Measurements from ENCODE around the gene SRSF5. TPM values are rescaled to one million over a fixed set of nuclear protein-coding genes. Genes with fewer than 3 reads are reported as not detected.

Gene SRSF5
- total RNA-seq, 6 experiments from 2014 or later, result 82.3 to 204 (median 126) TPM

DNA sequence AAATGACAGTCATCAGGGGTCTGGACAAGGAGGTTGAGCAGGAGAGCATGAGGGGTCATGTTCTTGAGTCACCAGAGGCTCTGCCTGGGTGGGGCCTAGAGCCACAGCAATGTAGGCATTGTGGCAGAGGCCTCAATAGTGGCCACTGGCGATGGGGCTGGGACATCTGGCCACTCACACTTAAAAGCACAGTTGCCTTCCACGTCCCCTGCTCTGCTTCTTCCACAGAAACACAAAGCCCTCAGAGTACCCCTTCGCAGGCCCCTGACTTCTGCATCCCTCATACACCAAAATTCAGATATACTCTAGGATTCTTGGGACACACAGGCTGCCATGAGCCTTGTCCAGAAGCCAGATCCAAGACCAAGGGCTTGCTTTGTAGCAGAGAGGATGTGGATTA, 27.8 kb downstream of the SRSF5 start:
- TF ChIP-seq POLR2A (IDR thresholded peaks at IDR 0.05), result no peak
- TF ChIP-seq, protein P1, sequence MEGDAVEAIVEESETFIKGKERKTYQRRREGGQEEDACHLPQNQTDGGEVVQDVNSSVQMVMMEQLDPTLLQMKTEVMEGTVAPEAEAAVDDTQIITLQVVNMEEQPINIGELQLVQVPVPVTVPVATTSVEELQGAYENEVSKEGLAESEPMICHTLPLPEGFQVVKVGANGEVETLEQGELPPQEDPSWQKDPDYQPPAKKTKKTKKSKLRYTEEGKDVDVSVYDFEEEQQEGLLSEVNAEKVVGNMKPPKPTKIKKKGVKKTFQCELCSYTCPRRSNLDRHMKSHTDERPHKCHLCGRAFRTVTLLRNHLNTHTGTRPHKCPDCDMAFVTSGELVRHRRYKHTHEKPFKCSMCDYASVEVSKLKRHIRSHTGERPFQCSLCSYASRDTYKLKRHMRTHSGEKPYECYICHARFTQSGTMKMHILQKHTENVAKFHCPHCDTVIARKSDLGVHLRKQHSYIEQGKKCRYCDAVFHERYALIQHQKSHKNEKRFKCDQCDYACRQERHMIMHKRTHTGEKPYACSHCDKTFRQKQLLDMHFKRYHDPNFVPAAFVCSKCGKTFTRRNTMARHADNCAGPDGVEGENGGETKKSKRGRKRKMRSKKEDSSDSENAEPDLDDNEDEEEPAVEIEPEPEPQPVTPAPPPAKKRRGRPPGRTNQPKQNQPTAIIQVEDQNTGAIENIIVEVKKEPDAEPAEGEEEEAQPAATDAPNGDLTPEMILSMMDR (IDR thresholded peaks at IDR 0.05), result no peak
- H3K27me3 ChIP-seq, result no peaks in the 10 kb centered on the region
- no peaks in the 10 kb centered on the region for H3K9me3 ChIP-seq
- H3K4me3 ChIP-seq, result peak overlapping the region in 2 of 3 donors; percentile 74 to 88
- peak in 2 of 4 donors; percentile 4 to 16 for ATAC-seq
- DNase-seq, result no peak
- H3K36me3 ChIP-seq, result no peaks in the 10 kb centered on the region
- H3K4me1 ChIP-seq, result peaks cover 0 to 42% (median 9%) of the 10 kb centered on the region in 4 donors
- peak overlapping the region in 2 of 3 donors; percentile 62 to 94 for H3K27ac ChIP-seq
- WGBS (ENCODE audit: insufficient coverage, low coverage, low lambda C conversion rate, missing lambda C conversion rate), result 53% methylated on average over 2 of the region's 3 CpGs
- intact Hi-C loops (cut with DNase I), result no loop called here

DNA sequence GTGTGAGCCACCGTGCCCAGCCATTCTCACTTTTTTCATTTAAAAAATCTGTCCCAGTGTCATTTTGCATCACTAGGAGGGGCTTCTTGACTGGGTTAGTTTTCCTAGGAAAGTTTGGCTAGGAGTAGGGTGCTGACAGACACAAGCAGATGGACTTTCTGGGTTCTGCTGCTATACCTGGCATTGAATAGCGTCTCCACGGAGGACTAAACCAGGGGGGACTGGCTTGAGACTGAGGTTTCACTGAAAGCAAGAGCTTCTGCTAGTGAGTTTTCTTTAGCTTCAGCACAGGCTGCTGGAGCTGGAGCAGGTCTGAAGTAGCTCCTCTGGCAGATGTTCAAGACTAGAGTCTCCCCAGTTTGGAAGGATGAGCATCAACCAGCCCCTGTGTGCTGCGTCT, 28.7 kb downstream of the SRSF5 start:
- TF ChIP-seq POLR2A (IDR thresholded peaks at IDR 0.05), result no peak
- TF ChIP-seq, protein P1 (IDR thresholded peaks at IDR 0.05), result no peak
- WGBS (ENCODE audit: insufficient coverage, low coverage, low lambda C conversion rate, missing lambda C conversion rate), result 42% methylated on average over 4 of the region's 4 CpGs
- no peaks in the 10 kb centered on the region for H3K27me3 ChIP-seq
- intact Hi-C loops (cut with DNase I), result no loop called here
- peaks cover 0 to 42% (median 8%) of the 10 kb centered on the region in 4 donors for H3K4me1 ChIP-seq
- H3K4me3 ChIP-seq, result peak overlapping the region; percentile 37 to 88 (median 74)
- peak overlapping the region in 2 of 3 donors; percentile 62 to 94 for H3K27ac ChIP-seq
- no peaks in the 10 kb centered on the region for H3K9me3 ChIP-seq
- no peak for ATAC-seq
- DNase-seq, result no peak
- no peaks in the 10 kb centered on the region for H3K36me3 ChIP-seq

DNA sequence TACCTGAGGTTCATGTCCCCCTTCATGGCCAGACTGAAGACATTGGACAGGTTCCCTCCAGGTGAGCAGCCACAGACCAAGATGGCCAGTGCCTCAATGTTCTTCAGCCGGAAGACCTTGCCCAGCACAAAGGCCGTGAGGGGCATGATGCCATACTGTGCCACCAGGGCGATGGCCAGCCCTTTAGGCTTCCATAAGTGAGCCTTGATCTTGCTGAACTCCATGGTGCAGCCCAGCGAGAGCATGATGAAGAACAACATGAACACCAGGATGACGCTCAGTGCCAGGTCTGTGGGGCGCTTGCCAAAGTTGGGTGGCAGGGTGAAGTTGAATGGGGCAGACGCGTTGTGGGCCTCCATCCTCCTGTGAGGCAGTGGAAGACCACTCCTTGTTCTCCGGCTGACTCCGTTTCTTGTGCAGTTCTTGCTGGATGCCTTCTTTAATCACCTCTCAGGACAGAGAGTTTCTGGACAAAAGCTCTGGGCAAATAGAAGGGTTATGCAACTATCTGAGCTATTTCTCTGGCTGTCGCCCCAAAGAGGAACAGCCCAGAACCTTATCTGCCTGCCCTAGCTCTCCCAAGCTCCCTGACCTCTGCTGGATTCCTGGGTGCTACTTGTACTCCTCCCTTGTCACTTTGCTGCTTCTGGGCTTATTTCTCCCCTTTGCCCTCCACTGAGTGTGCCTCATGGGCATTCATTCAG, 30.0 kb downstream of the SRSF5 start, which contains the start of gene SLC10A1:
SLC10A1 (minus strand) TSS at position 445 of the 704 bp plus-strand sequence; CDS start at position 359, 86 bp downstream.
- Histone ChIP-seq H3K9me3 (no peaks in the 10 kb centered on the region), H3K27ac (peak within 1 kb of the TSS; percentile 38 to 94 (median 77)), H3K4me1 (peaks cover 0 to 36% (median 8%) of the 10 kb centered on the region in 4 donors), H3K4me3 (peak within 1 kb of the TSS; percentile 37 to 88 (median 74)), H3K27me3 (no peaks in the 10 kb centered on the region), H3K36me3 (no peaks in the 10 kb centered on the region)
- 7% methylated on average over 5 of the region's 11 CpGs for WGBS (ENCODE audit: insufficient coverage, low coverage, low lambda C conversion rate, missing lambda C conversion rate)
- intact Hi-C loops (cut with DNase I), result no loop called here
- ATAC-seq, result peak; percentile 68 to 77 (median 73)
- TF ChIP-seq, protein P1 (IDR thresholded peaks at IDR 0.05), result no peak
- no peak for TF ChIP-seq POLR2A (IDR thresholded peaks at IDR 0.05)
- DNase-seq, result peak; percentile 44 to 80 (median 73)

DNA sequence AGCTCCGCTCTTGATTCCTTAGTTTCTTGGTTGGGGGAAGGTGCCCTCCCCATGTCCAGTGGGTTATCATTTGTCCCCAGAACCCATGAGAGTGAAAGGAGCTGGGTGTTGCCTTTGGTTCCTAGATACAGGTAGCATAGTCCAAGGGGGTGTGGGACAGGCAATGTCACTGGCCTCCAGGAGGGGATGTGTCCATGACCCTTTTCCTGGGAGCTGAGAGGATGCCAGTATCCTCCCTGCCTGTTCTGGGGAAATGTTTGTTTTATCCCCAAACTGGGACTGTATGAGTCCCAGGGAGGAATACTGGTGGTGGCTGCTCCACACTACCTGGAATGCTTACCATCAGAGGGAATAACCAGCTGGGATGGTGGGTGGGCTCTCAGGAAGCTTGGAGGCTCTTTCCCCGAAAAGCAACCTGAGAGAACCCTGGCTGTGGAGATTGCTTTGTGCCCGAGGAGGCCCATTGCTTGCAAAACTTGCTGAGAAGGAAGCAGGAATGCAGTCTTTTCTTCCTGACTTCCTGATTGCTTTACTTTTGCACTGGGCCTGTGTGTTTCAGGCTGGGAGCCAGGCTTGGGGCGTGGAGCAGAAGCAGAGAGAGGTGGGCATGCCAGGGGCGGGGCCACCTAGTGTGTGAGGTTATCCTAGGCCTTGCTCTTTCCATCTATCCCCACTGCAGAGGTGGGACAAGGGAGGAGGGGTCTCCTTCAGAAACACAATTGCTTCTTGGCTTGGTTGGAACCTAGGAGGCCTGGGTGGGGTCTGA, 30.8 kb downstream of the SRSF5 start:
- Histone ChIP-seq H3K9me3 (no peaks in the 10 kb centered on the region), H3K4me3 (peak overlapping the region in 2 of 3 donors; percentile 74 to 88), H3K4me1 (peaks cover 0 to 30% (median 8%) of the 10 kb centered on the region in 4 donors), H3K36me3 (no peaks in the 10 kb centered on the region), H3K27me3 (no peaks in the 10 kb centered on the region), H3K27ac (peak overlapping the region in 2 of 3 donors; percentile 77 to 94)
- DNase-seq (peak in 2 of 3 donors; percentile 65 to 80), ATAC-seq (peak; percentile 3 to 65 (median 54))
- WGBS (ENCODE audit: insufficient coverage, low coverage, low lambda C conversion rate, missing lambda C conversion rate), result 21% methylated on average over 4 of the region's 5 CpGs
- no peak for TF ChIP-seq POLR2A (IDR thresholded peaks at IDR 0.05)
- TF ChIP-seq, protein P1 (IDR thresholded peaks at IDR 0.05), result no peak
- intact Hi-C loops (cut with DNase I), result no loop called here

Measured in right lobe of liver (tissue), 6 donors.